GM18907 (cell line): ENCODE results near the gene CISTR.
"Not testable (repeated sequence)": the region's sequence is repeated elsewhere in the genome, so short reads cannot be mapped to it uniquely, and the experiment has no call there.

Source experiments
- ATAC-seq: cut with Tn5 transposase; IDR thresholded peaks from one replicate; pipeline ENCODE4 v1.9.1; 2021; ENCODE audit warnings: mild to moderate bottlenecking, moderate library complexity; ENCODE audit not compliant: unreplicated experiment

The CISTR gene

DNA sequence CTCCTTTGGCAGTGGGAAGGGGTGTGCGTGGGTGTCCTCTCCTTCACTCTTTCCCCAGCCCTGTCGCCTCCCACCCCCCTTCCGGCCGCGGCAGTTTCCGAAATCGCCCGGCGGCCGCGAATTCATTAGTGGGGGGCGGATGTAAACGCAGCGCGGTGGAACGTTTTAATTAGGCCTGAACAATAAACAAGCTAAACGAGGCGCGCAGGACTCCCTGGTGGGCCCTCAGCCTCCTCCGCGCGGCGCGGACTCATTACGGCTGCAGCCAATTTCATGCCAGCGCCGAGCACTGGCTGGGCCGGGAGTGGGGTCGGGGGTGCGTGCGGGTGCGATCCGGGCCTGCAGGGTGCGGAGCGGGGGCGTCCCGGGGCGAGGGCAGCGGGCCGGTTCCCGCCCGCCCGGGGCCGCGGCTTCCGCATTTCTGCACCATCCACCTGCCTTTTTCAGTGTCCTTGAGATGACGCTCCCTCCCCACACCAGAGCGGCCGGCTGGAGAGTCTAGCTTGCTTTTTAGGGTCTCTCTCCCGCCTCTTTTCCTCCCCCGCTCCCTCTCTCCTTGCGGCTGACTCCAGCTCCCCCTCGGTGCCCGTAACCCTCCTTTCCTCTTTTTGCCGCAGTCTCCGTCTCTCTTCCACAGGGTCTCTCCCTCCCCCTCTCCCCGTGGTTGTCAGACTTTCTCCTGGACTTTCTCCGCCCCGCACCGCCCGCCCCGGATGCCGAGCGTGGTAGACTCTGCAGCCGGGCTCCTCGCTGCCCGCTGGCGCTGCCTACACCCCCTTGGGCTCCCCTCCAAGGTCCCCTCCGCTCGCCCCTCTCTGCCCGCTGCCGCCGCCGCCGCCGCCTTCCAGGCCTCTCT lies at the start of gene CISTR:
TSS of gene CISTR (minus strand) at position 644 of the 856 bp plus-strand sequence.
- ATAC-seq = peak; percentile 37

DNA sequence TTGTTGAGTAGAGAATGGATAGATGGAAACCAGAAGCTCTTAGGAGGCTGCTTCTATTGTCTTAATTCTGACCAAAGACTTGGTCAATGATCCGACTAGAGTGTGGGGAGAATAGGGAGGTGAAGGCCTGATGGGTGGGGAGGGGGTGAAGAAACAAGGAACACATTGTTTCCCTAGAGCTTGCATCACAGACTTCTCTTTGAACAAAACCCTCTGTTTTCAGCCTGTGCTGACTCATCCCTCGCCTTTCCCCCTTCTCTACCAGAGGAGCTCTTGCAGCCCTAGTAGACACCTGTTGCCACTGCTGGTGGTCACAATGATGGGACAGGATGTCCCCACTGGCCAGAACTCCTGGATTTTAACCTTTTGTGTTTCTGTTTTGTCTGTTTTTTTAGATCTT lies 46.8 kb upstream of the CISTR start:
- ATAC-seq = no peak

DNA sequence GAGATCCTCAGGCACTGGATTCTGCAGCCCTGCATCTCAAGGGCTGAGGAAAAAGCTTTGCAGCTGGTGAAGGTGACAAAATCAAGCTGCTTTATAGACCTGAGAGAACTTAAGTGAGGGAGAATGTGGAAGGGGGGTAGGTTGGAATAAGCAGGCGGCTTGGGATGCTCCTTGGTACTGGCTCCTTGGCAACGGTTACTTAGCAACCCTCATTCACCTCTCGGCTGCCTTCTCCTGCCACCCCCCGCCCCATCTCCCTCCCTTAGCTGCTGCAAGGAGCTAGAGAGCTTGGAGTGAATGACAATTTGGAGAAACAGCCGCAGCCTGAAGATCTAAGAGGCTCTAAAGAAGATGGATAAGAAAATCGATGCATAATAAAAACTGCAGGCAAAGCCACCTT lies 44.1 kb upstream of the CISTR start:
- no peak for ATAC-seq

DNA sequence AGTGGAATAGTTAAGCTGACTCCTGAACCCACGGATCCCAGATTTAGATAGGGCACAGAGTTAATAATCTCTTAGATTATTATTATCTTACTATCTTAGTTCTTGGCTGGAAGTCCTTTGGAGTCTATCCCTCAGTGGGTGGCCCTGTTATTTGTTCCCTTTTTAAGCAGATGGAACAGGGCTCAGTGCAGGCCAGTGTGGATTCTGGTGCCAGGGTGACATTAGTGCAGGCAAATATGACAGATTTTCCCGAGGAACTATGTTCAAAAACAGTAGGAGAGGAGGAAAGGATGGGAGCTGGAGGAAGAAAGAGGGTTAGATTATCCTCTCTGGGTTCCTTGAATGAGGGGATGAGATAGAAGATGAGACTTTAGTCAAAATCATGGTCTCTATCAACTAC lies 41.4 kb upstream of the CISTR start:
- no peak for ATAC-seq

DNA sequence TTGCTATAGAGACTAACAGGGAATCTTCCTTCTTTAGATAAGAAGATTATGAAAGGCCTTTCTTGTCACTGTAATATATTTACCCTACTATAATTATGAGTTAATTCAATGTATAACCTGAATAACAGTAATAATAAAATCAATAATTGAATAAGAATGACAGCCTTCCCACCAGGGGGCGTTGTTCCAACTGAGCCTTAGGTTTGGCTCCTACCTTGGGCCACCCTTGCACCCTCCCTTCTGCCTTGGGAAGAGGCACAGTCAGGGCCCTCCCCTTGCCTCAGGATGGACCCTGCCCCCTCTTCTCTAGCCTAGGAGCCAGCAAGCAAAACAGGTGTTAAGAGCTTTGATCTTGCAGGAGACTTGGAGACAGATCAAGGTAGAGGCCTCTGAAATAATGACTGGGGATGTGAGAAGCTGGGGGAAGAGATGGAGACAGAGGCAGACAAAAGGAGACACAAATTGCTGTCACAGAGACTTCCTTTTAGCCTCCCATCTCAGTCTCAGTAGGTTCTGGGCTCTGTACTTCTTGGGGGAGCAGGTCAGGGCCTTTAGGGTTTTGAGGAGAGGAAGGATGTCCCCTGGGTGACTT lies 40.1 kb upstream of the CISTR start:
- ATAC-seq = no peak

DNA sequence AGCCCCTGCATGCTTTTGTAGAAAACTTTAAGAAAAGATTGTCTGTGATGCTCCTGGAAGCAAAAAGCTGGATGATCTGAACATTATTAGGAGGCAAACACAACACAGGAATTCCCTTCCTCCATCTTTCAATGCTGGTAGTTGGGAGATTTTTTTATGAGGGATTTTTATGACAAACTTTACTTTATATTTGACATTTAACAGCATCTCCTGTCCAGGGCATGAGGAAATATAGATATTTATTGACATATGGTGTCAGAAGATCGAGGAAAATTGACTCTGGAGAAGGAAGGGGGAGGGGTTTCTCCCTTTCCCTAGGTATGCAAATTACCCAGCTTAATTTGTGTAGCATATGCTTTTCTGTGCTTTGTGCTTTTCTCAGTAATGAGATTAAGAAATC lies 37.8 kb upstream of the CISTR start:
- no peak for ATAC-seq

DNA sequence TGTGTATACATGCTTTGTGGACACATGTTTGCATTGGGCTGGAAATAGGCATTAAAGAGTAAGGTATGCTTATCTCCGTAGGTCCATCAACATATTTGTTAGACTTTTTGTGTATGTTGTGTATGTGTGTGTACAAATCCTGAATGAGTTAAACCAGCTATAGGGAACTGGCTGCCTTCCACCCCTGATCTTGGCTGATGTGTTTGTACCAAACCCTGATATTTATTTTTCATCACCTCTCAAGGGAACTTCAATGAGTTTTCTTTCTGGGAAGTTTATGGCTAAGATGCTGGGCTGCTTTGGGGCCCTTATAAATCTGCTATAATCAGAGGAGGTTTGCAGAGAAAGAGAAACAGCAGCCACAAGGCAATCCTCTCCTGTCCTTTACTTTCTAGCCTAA lies 37.1 kb upstream of the CISTR start:
- no peak for ATAC-seq

DNA sequence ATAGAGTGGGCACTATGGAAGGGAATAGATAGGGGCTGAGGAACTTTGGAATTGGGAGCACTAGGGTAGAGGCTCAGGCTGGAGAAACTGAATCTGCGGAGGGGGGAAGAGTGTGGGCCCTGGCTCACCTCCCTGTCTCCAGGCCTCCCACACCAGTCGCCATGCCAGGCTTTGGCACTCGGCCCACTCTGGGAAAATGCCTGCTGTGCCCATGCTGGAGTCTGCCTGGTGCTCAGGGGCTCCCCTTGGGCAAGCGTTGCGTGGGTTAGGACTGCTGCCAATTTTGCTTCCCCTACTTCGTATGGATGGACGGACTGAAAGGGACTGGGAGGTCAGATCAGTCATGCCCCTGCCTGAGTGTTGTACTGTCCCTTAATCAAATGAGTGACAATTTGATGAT lies 34.6 kb upstream of the CISTR start:
- ATAC-seq = no peak

DNA sequence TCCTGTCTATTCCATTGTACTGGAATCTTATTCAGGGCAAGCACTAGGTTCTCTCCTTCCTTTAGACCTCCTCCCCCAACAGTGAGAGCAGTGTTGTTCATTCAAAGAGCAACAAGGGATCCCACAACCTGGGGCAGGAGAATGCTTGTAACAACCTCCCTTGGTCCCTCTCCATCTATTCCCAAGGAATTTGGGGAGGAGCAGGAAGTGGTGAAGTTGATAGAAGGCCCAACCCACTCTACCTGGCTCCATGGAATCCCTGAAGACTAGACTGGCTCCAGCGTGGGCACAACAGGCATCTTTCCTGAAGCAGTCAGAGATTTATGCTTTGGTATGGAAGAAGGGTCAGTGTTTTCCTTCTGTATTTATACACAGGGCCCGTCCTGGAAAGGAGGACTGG lies 33.4 kb upstream of the CISTR start:
- no peak for ATAC-seq

DNA sequence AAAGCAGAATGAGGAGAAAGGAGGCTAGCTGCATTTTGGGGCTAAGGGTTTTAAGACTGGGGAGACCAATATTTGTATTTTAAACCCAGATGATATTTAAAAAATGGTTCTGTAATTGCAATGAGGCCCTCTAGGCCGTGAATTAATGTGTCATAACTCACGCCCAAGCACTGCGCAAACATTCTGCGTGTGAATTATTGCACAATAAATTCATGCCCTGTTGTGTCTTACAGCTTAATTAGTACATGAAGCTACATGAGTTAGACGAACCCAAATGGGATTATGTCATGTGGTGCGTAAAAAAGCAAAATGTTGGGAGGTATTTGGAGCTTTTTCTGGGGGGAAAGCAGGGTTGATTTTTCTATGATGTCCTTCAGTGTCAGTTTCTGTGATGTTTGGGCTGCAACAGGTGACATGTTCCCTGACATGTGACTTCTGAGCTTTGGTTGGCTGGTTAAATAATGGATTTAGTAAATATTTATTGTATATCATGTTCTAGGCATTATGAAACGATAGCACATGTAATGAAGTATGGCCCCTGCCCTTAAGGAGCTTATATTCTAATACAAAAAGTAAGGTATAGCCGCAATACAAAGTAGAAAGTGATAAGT lies 30.4 kb upstream of the CISTR start:
- ATAC-seq = no peak

DNA sequence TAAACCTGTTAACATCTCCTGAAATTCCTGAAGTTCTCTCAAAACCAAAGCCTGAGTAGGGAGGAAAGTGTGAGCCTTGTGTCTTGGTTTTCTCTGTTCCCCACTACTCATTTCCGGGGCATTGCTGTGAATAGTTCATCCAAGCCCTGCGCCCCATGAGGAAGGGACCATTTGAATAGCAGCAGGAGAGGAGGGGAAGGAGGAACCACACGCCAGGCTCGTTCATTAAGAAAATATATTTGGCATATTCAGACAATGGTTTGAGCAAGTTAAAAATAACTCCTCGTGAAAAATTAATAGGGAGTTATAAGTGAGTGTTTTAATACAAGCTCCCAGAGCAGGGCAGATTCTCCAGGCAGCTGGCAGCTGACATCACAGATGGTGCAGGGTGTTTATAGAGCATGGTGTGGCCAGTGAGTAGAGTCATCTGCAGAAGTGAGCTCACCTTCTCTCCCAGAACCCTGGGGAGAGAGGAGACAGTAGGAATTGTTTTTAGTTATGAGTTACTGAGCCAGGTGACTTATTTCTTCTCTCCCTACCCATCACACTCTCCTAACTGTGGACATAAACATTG lies 29.5 kb upstream of the CISTR start:
- ATAC-seq = no peak

DNA sequence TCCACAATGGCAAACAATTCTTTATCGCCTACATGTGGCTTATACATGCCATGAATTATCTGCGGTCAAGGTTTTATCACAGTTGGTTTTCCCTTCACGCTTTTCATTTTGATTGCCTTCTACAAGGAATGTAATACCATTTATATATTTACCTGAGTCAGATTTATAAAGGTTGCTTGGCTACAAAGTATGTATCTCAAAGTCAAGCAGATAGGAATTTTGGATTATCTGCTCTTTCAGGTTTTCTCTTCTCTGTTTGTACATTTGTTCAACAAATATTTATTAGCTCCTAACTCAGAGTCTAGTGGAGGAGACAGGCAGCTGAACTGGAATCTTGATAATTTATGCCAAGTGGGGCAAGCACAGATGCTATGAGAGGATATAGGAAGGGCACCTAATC lies 28.5 kb upstream of the CISTR start:
- no peak for ATAC-seq

DNA sequence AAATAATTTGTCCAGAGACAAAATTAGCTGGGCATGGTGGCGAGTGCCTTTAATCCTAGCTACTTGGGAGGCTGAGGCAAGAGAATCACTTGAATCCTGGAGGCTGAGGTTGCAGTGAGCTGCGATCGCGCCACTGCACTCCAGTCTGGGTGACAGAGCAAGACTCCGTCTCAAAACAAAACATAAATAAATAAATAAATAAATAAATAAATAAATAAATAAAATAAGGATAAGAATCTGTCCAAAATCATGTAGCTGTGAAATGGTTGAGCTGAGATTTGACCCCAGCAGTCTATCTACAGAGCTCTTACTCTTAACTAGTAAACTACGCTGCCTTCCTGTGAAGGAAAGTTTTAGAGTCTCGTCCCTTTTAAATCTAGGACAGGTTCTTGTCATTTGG lies 27.9 kb upstream of the CISTR start:
- not testable (repeated sequence) for ATAC-seq

DNA sequence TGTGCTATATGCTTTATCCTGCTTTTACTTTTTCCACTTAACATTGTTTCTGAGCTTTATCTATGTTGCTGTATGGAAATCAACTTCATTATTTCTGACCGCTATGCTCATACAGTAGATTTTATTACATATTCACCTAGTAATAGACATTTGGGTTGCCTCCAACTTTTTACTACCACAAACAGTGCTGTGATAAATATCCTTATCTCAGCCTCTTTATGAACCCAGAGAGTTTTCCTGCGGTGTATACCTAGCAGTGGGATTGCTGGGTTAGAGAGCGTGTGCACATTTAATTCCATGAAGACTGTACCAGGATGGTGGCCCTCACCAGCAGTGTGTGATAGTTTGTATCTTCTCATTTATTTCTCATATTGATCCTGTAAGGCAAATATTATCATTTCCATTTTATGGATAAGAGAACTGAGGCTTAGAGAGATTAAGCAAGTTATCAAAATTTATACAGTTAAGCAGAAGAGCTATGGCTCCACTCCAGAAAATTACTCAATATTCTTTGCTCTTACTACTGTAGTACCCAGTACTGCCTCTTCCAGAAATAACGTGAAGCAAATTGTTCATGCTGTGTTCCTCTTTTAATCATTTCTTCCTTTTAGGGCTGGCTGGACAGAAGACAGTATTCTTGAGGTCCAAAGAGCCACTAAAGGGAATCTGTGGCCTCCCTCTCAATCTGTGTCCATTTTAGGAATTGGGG lies 26.3 kb upstream of the CISTR start:
- ATAC-seq = no peak

DNA sequence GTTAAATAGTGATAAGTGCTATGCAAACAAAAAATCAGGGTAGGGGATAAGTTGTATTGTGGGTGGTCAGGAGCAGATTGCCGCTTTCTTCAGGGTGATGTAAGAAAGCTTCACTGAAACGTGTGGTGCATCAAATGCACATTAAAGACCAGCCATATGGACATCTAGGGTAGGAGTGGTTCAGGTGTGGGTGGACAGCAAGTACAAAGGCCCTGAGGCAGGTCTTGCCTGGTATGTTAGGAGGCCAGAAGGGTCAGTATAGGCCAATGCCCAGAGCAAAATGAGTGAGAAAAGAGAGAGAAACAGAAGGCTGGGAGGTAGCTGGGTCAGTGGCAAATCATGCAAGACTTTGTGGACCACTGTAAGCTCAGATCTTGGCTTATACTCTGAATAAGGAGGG lies 25.6 kb upstream of the CISTR start:
- no peak for ATAC-seq

DNA sequence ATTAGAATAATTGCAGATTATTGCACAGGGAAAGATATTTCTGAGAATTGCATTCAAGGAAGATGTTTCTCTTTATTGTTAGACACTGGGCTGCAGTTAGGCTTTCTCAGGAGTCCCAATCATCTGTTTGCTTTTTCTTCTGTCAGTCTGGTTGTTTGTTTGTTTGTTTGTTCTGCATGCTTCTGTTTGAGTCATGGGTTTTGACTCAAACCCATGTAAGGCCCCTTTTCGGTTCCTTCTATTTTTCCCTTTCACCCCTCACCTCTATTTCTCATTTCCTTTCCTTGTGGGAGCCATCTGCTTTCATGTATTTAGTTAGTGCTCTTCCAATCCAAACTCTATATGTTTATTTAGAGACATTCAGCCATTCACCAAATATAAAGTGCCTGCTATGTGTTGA lies 25.1 kb upstream of the CISTR start:
- no peak for ATAC-seq

DNA sequence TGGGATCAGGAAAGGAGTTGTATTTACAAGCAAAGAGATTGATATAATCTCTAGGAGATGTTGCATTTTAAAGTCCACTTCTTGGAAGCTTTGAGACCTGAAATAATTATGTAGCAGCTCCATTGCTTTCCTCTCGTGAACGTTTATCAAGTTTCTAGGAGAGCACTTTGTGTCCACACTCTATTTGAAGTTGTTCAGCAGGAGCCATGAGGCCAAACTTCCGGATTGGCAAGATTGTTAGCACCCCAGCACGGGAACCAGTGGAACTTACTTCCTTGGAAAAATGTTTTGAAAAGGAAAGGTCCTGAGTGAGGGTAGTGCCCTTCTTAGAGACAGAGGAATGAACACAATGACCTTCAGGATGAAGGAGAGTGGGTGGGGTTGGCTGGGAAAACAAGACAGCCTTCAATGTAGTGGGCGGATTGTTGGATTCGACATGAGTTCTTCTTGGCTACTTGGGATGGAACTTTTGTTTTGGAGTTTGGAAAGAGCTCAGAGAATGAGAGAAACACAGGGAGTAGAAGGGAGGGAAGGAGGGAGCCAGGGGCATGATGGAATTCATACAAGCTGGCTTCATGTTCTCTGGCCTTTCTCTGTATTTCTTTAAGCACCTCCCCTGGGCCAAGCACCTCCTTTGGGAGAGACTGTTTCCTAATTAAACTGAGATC lies 23.8 kb upstream of the CISTR start:
- no peak for ATAC-seq

DNA sequence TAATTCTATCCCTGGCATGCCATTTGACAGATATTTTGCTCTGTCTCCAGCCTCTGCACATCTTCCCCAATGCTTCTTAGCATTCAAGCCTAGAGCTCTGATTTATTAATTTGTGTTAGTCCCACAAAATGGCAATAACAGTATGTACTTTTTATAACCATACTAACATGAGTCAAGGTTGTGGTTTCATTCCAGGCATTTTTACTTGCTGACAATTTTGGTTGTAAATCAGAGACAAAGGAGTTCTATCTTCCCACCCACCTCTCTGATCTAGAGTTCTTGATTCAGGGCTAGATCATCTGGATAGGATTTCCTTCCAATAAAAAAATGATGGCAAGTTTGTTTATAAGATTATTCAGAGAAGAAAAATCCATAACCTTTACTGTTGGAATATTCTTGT lies 18.5 kb upstream of the CISTR start:
- no peak for ATAC-seq

DNA sequence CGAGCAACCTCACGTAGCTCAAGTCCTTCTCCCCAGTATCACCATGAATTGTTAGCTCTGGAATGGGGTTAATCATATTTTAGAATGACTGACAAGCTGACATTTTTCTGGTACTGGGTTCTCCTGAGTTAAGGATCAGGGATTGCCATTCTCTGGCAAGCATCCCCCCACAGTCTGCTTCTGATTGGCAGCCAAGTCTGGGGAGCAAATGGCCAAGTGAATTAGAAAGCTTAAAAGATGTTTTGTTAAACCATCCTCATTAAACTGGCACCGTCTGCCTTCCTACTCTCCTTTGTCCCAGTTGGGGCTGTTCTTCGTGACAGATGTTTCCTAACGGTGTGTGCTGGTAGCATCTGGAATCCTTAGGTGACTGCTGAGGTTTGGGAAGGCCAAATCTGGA lies 17.2 kb upstream of the CISTR start:
- ATAC-seq = no peak

DNA sequence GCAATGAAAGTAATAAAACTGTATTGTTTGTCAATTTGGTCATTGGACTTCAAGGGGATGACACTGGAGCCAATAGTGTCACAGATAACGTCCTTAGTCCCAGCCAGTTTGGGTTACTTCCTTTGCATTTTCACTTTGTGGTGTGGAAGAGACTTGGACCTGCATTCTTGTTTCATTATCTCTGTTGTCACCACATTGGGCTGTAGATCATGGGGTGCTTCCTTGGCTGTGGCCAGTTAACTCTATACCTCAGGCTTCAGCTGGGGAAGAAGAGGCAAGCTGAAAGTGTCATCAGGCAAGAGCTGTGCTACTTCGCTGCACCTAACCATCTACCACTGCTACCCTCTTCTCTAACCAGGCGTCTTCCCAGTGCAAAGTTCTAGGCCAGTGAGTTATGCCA lies 15.1 kb upstream of the CISTR start:
- ATAC-seq = no peak

DNA sequence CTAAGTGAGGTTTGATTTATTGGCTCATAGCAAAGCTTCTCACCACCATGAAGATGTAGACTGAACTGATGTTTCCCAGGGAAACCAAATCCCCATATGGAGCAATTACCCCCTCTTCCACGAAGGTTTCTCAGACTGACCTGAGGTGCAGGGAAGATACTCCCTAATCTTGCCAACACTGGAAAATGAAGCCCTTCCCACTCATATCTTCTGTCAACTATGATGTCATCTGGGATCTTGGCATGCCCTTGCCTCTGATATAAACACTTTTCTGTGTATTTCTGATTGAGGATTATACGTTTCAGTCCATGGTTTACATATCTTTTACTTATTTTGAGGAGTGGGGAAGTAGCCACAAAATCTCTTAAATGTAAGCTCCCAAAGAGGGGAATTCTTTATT lies 14.1 kb upstream of the CISTR start:
- no peak for ATAC-seq
